Measurements from ENCODE around the gene PGPEP1. TPM values are rescaled to one million over a fixed set of nuclear protein-coding genes. Genes with fewer than 3 reads are reported as not detected.

PGPEP1 gene
- total RNA-seq, 2 experiments from 2014 or later, result 24.4 to 25.9 TPM

Small RNA genes lying within 50 kb of the gene (microRNA-seq; reads per million reads assigned to microRNA genes)
- not detected for gene MIR3189 (ENCODE audit: borderline microRNAs expressed, borderline replicate concordance)

Other genes starting within 250 kb of the PGPEP1 start
- 10 to 100 TPM; 16.1 to 16.4 TPM for gene MAST3, start 242.8 kb upstream of the PGPEP1 start, total RNA-seq
- gene PIK3R2, start 187.4 kb upstream of the PGPEP1 start, total RNA-seq, result 1 to 10 TPM; 4.6 to 5.6 TPM
- gene IFI30, start 166.8 kb upstream of the PGPEP1 start, total RNA-seq, result 10 to 100 TPM; 10.6 to 10.7 TPM
- gene MPV17L2, start 147.4 kb upstream of the PGPEP1 start, total RNA-seq, result 1 to 10 TPM; 2.8 to 3.9 TPM
- 10 to 100 TPM; 28.9 to 31.2 TPM for gene RAB3A, start 136.6 kb upstream of the PGPEP1 start, total RNA-seq
- gene PDE4C, start 114.2 kb upstream of the PGPEP1 start, total RNA-seq, result not detected
- 10 to 100 TPM; 18.1 to 18.7 TPM for gene IQCN, start 66.1 kb upstream of the PGPEP1 start, total RNA-seq
- gene JUND, start 59.0 kb upstream of the PGPEP1 start, total RNA-seq, result 1,000 to 10,000 TPM; 1,827 to 1,976 TPM
- 10 to 100 TPM; 40.2 to 47.4 TPM for gene LSM4, start 17.5 kb upstream of the PGPEP1 start, total RNA-seq
- gene GDF15, start 45.6 kb downstream of the PGPEP1 start, total RNA-seq, result not detected
- under 1 TPM; 0.82 to 0.92 TPM for gene LRRC25, start 57.0 kb downstream of the PGPEP1 start, total RNA-seq
- gene SSBP4, start 78.8 kb downstream of the PGPEP1 start, total RNA-seq, result 10 to 100 TPM; 44.0 to 50.9 TPM
- gene ISYNA1, start 97.5 kb downstream of the PGPEP1 start, total RNA-seq, result 10 to 100 TPM; 34.1 to 41.3 TPM
- 10 to 100 TPM; 46.2 to 46.8 TPM for gene ELL, start 181.5 kb downstream of the PGPEP1 start, total RNA-seq
- 100 to 1,000 TPM; 147 to 152 TPM for gene FKBP8, start 203.0 kb downstream of the PGPEP1 start, total RNA-seq
- 10 to 100 TPM; 64.2 to 66.9 TPM for gene KXD1, start 217.3 kb downstream of the PGPEP1 start, total RNA-seq
- 1,000 to 10,000 TPM; 2,255 to 2,378 TPM for gene UBA52, start 231.3 kb downstream of the PGPEP1 start, total RNA-seq
- gene REX1BD, start 248.2 kb downstream of the PGPEP1 start, total RNA-seq, result 10 to 100 TPM; 88.4 to 88.9 TPM